HepG2 (cell line): Measurements from ENCODE around the gene CDCP2. TPM values are rescaled to one million over a fixed set of nuclear protein-coding genes. Genes with fewer than 3 reads are reported as not detected.
A peak's percentile ranks its signal among the peaks of the same experiment; 100 is the strongest.

Source experiments
- ERF ChIP-seq: IDR thresholded peaks from 2 replicates; pipeline ENCODE4 v1.6.1; 2018; ENCODE audit warnings: missing biosample characterization, missing genetic modification reagents
- MBNL3 ChIP-seq: fragments of 250-450 bp; sonication (Bioruptor Pico); conservative IDR thresholded peaks from 2 replicates; pipeline ENCODE4 v1.8.0; 2022; ENCODE audit warnings: mild to moderate bottlenecking, inconsistent platforms
- MIXL1 ChIP-seq: IDR thresholded peaks from 2 replicates; pipeline ENCODE4 v1.6.1; 2016
- ONECUT2 ChIP-seq: sonication (generic); formaldehyde crosslinking; IDR thresholded peaks from 2 replicates; pipeline ENCODE4 v1.4.0; 2020; ENCODE audit warnings: missing genetic modification reagents
- RBM22 ChIP-seq: fragments of 200-400 bp; formaldehyde crosslinking; optimal IDR thresholded peaks from 2 replicates; pipeline ENCODE3; 2017; ENCODE audit warnings: mild to moderate bottlenecking, low read length, moderate library complexity
- SMYD3 ChIP-seq: sonication (generic); formaldehyde crosslinking; IDR thresholded peaks from 2 replicates; pipeline ENCODE4 v1.8.1; 2023; ENCODE audit warnings: mild to moderate bottlenecking, missing genetic modification reagents
- SP1 ChIP-seq, 2 experiments: fragments of 450-650 bp in 1 of 2; sonication (generic) in 1 of 2; formaldehyde crosslinking in 1 of 2; IDR thresholded peaks; 2 replicates each; pipeline versions ENCODE4 v1.4.0 to v1.6.1; 2016 to 2020; ENCODE audit warnings: missing genetic modification reagents in 1 of 2
- THAP11 ChIP-seq: IDR thresholded peaks from 2 replicates; pipeline ENCODE4 v1.6.1; 2016; ENCODE audit warnings: missing biosample characterization, missing genetic modification reagents
- ZFYVE20 ChIP-seq: sonication (generic); formaldehyde crosslinking; IDR thresholded peaks from 2 replicates; pipeline ENCODE4 v1.8.0; 2023; ENCODE audit warnings: low read depth, mild to moderate bottlenecking, moderate library complexity, missing genetic modification reagents, borderline replicate concordance
- ZMYM4 ChIP-seq: sonication (generic); formaldehyde crosslinking; IDR thresholded peaks from 2 replicates; pipeline ENCODE4 v1.8.1; 2023; ENCODE audit warnings: mild to moderate bottlenecking, missing genetic modification reagents
- ZNF317 ChIP-seq: sonication (generic); formaldehyde crosslinking; IDR thresholded peaks from 2 replicates; pipeline ENCODE4 v1.5.0; 2020; ENCODE audit warnings: mild to moderate bottlenecking, missing genetic modification reagents
- ZNF780A ChIP-seq: sonication (generic); formaldehyde crosslinking; IDR thresholded peaks from 2 replicates; pipeline ENCODE4 v1.8.0; 2022; ENCODE audit warnings: mild to moderate bottlenecking, missing genetic modification reagents, moderate library complexity
- polyA plus RNA-seq, 8 experiments: library from polyadenylated mRNA; depleted of rRNA in 3 of 8; stranded (reverse) in 7 of 8; unstranded in 1 of 8; fragments of >200 nt; fragmentation: Illumina TruSeq in 4 of 8; extraction: Trizol in 4 of 8; gene quantifications; 2 replicates each; pipeline versions ENCODE4 v1.2.1 to v1.2.3, GENCODE V29; 2011 to 2016; ENCODE audit warnings: low read depth in 4 of 8, missing spikeins in 1 of 8, mixed read lengths in 1 of 8; ENCODE audit not compliant: insufficient read depth in 1 of 8
- total RNA-seq, 5 experiments: library from RNA; depleted of rRNA; stranded (reverse); fragments of >200 nt; fragmentation: Illumina TruSeq; extraction: Trizol; gene quantifications; 2 replicates each; pipeline ENCODE4 v1.2.3, GENCODE V29; 2016; ENCODE audit warnings: low read depth in 1 of 5
- TF ChIP-seq, protein P1 (sequence below): sonication (generic); formaldehyde crosslinking; IDR thresholded peaks from 2 replicates; pipeline ENCODE4 v1.5.0; 2020; ENCODE audit warnings: mild to moderate bottlenecking, missing genetic modification reagents, borderline replicate concordance
- TF ChIP-seq, protein P2 (sequence below): sonication (generic); formaldehyde crosslinking; IDR thresholded peaks from 2 replicates; pipeline ENCODE4 v1.4.0; 2020; ENCODE audit warnings: missing genetic modification reagents
- TF ChIP-seq, protein P3 (sequence below): IDR thresholded peaks from 2 replicates; pipeline ENCODE4 v1.6.1; 2012; ENCODE audit warnings: low read depth, low read length, improper control_type of control experiment

The CDCP2 gene
- total and polyA plus RNA-seq, 2 of the 13 experiments (the other 11 are each of a cell fraction or from before 2014, with no cell fraction given) = not detected

DNA sequence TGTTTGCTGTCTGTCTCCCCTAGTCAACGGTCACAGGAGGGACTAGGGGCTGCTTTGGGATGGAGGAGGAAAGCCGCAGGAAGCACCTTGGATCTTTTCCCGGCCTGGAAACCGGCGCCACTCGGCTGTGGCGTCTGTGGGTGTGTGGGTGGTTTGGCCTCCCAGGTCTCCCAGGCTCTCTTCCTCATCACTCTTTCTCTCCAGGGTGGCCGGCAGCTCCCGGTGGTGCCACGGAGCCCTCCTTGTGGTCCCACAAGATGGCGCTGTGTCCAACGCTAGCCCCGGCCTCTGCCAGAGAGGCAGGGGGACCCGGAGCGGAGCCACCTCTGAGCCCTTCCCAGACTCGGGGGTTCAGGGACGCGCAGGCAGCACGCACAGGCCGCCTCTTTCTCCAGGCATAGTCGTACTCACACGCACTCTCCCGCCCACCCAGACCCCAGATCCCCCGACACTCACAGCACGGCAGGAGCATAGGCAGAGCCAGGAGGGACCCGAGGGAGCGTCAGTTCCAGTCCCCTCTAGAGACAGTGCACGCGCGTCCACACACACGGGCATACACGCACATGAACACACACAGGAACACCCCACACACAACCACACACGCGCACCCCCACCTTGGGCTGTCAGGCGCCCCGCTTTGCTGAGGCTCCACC lies 31.2 kb downstream of the CDCP2 start (continued):
- TF ChIP-seq, protein P1, sequence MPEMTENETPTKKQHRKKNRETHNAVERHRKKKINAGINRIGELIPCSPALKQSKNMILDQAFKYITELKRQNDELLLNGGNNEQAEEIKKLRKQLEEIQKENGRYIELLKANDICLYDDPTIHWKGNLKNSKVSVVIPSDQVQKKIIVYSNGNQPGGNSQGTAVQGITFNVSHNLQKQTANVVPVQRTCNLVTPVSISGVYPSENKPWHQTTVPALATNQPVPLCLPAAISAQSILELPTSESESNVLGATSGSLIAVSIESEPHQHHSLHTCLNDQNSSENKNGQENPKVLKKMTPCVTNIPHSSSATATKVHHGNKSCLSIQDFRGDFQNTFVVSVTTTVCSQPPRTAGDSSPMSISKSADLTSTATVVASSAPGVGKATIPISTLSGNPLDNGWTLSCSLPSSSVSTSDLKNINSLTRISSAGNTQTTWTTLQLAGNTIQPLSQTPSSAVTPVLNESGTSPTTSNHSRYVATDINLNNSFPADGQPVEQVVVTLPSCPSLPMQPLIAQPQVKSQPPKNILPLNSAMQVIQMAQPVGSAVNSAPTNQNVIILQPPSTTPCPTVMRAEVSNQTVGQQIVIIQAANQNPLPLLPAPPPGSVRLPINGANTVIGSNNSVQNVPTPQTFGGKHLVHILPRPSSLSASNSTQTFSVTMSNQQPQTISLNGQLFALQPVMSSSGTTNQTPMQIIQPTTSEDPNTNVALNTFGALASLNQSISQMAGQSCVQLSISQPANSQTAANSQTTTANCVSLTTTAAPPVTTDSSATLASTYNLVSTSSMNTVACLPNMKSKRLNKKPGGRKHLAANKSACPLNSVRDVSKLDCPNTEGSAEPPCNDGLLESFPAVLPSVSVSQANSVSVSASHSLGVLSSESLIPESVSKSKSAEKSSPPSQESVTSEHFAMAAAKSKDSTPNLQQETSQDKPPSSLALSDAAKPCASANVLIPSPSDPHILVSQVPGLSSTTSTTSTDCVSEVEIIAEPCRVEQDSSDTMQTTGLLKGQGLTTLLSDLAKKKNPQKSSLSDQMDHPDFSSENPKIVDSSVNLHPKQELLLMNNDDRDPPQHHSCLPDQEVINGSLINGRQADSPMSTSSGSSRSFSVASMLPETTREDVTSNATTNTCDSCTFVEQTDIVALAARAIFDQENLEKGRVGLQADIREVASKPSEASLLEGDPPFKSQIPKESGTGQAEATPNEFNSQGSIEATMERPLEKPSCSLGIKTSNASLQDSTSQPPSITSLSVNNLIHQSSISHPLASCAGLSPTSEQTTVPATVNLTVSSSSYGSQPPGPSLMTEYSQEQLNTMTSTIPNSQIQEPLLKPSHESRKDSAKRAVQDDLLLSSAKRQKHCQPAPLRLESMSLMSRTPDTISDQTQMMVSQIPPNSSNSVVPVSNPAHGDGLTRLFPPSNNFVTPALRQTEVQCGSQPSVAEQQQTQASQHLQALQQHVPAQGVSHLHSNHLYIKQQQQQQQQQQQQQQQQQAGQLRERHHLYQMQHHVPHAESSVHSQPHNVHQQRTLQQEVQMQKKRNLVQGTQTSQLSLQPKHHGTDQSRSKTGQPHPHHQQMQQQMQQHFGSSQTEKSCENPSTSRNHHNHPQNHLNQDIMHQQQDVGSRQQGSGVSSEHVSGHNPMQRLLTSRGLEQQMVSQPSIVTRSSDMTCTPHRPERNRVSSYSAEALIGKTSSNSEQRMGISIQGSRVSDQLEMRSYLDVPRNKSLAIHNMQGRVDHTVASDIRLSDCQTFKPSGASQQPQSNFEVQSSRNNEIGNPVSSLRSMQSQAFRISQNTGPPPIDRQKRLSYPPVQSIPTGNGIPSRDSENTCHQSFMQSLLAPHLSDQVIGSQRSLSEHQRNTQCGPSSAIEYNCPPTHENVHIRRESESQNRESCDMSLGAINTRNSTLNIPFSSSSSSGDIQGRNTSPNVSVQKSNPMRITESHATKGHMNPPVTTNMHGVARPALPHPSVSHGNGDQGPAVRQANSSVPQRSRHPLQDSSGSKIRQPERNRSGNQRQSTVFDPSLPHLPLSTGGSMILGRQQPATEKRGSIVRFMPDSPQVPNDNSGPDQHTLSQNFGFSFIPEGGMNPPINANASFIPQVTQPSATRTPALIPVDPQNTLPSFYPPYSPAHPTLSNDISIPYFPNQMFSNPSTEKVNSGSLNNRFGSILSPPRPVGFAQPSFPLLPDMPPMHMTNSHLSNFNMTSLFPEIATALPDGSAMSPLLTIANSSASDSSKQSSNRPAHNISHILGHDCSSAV = no peak
- no peak for TF ChIP-seq MIXL1 (CRISPR knock-in tag)
- no peak for TF ChIP-seq SP1 (IDR thresholded peaks at IDR 0.05)
- no peak for TF ChIP-seq SP1 (CRISPR knock-in tag; IDR thresholded peaks at IDR 0.05)
- TF ChIP-seq MBNL3 (CRISPR knock-in tag) = no peak
- TF ChIP-seq THAP11 (CRISPR knock-in tag) = peak; percentile 42; the same call in 1 of the 2 replicates
- TF ChIP-seq ZMYM4 = no peak
- TF ChIP-seq, protein P2, sequence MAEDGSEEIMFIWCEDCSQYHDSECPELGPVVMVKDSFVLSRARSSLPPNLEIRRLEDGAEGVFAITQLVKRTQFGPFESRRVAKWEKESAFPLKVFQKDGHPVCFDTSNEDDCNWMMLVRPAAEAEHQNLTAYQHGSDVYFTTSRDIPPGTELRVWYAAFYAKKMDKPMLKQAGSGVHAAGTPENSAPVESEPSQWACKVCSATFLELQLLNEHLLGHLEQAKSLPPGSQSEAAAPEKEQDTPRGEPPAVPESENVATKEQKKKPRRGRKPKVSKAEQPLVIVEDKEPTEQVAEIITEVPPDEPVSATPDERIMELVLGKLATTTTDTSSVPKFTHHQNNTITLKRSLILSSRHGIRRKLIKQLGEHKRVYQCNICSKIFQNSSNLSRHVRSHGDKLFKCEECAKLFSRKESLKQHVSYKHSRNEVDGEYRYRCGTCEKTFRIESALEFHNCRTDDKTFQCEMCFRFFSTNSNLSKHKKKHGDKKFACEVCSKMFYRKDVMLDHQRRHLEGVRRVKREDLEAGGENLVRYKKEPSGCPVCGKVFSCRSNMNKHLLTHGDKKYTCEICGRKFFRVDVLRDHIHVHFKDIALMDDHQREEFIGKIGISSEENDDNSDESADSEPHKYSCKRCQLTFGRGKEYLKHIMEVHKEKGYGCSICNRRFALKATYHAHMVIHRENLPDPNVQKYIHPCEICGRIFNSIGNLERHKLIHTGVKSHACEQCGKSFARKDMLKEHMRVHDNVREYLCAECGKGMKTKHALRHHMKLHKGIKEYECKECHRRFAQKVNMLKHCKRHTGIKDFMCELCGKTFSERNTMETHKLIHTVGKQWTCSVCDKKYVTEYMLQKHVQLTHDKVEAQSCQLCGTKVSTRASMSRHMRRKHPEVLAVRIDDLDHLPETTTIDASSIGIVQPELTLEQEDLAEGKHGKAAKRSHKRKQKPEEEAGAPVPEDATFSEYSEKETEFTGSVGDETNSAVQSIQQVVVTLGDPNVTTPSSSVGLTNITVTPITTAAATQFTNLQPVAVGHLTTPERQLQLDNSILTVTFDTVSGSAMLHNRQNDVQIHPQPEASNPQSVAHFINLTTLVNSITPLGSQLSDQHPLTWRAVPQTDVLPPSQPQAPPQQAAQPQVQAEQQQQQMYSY (CRISPR knock-in tag) = no peak
- no peak for TF ChIP-seq SMYD3
- peak; percentile 60; the same call in 1 of the 2 replicates for TF ChIP-seq ERF (CRISPR knock-in tag)
- no peak for TF ChIP-seq ZNF780A (CRISPR knock-in tag)
- TF ChIP-seq, protein P3, sequence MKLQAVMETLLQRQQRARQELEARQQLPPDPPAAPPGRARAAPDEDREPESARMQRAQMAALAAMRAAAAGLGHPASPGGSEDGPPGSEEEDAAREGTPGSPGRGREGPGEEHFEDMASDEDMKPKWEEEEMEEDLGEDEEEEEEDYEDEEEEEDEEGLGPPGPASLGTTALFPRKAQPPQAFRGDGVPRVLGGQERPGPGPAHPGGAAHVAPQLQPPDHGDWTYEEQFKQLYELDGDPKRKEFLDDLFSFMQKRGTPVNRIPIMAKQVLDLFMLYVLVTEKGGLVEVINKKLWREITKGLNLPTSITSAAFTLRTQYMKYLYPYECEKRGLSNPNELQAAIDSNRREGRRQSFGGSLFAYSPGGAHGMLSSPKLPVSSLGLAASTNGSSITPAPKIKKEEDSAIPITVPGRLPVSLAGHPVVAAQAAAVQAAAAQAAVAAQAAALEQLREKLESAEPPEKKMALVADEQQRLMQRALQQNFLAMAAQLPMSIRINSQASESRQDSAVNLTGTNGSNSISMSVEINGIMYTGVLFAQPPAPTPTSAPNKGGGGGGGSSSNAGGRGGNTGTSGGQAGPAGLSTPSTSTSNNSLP = no peak
- no peak for TF ChIP-seq ONECUT2
- no peak for TF ChIP-seq RBM22
- TF ChIP-seq ZNF317 (CRISPR knock-in tag) = no peak
- no peak for TF ChIP-seq ZFYVE20
